Measurements from ENCODE around the gene ACKR4.

ACKR4 gene

GRCh38 chr3:132596816-132597433, at the start of gene ACKR4:
TSS of gene ACKR4 (plus strand) at chr3:132597270. CDS start at chr3:132600398, 3,128 bp downstream.
- H3K9me3 ChIP-seq (ENCODE audit: severe bottlenecking) = no peaks in the 10 kb centered on the region
- H3K27ac ChIP-seq = no peak within 1 kb of the TSS
- no peaks in the 10 kb centered on the region for H3K27me3 ChIP-seq (ENCODE audit: insufficient read depth, low read depth, severe bottlenecking)
- H3K36me3 ChIP-seq = no peaks in the 10 kb centered on the region
- no peak within 1 kb of the TSS for H3K4me3 ChIP-seq (ENCODE audit: low read depth, low read length)
- no peak for TF ChIP-seq CTCF (IDR thresholded peaks at IDR 0.05; ENCODE audit: low read depth, low read length)
- no peak for DNase-seq

- Histone ChIP-seq H3K27ac (no peak overlapping the region), H3K27me3 (ENCODE audit: insufficient read depth, low read depth, severe bottlenecking) (no peaks in the 10 kb centered on the region), H3K9me3 (ENCODE audit: severe bottlenecking) (no peaks in the 10 kb centered on the region), H3K4me3 (ENCODE audit: low read depth, low read length) (no peak overlapping the region), H3K36me3 (no peaks in the 10 kb centered on the region)
- TF ChIP-seq CTCF (IDR thresholded peaks at IDR 0.05; ENCODE audit: low read depth, low read length) = no peak
- no peak for DNase-seq
Measured at GRCh38 chr3:132549169-132549568, 47.9 kb upstream of the ACKR4 start.

GRCh38 chr3:132549890-132550578, 47.0 kb upstream of the ACKR4 start:
- TF ChIP-seq CTCF (IDR thresholded peaks at IDR 0.05; ENCODE audit: low read depth, low read length) = no peak

GRCh38 chr3:132550579-132551305, 46.3 kb upstream of the ACKR4 start:
- Histone ChIP-seq H3K27me3 (ENCODE audit: insufficient read depth, low read depth, severe bottlenecking) (no peaks in the 10 kb centered on the region), H3K4me3 (ENCODE audit: low read depth, low read length) (no peak overlapping the region), H3K36me3 (no peaks in the 10 kb centered on the region), H3K27ac (no peak overlapping the region), H3K9me3 (ENCODE audit: severe bottlenecking) (no peaks in the 10 kb centered on the region)
- no peak for TF ChIP-seq CTCF (IDR thresholded peaks at IDR 0.05; ENCODE audit: low read depth, low read length)
- no peak for DNase-seq

More at GRCh38 chr3:132549890-132550578, 47.0 kb upstream of the ACKR4 start:
- Histone ChIP-seq H3K27me3 (ENCODE audit: insufficient read depth, low read depth, severe bottlenecking) (no peaks in the 10 kb centered on the region), H3K4me3 (ENCODE audit: low read depth, low read length) (no peak overlapping the region), H3K27ac (no peak overlapping the region), H3K36me3 (no peaks in the 10 kb centered on the region), H3K9me3 (ENCODE audit: severe bottlenecking) (no peaks in the 10 kb centered on the region)
- no peak for DNase-seq

GRCh38 chr3:132553826-132554225, 43.2 kb upstream of the ACKR4 start:
- no peaks in the 10 kb centered on the region for H3K36me3 ChIP-seq
- H3K27ac ChIP-seq = no peak overlapping the region
- no peak overlapping the region for H3K4me3 ChIP-seq (ENCODE audit: low read depth, low read length)
- DNase-seq = no peak
- TF ChIP-seq CTCF (IDR thresholded peaks at IDR 0.05; ENCODE audit: low read depth, low read length) = no peak
- H3K27me3 ChIP-seq (ENCODE audit: insufficient read depth, low read depth, severe bottlenecking) = no peaks in the 10 kb centered on the region
- H3K9me3 ChIP-seq (ENCODE audit: severe bottlenecking) = no peaks in the 10 kb centered on the region
